SK-N-SH treated with all-trans-retinoic acid at 6 μM for 48 hours (cell line): ENCODE measurements around the gene SRRM5.

Experiments
- ATAC-seq: fragments of 200-7000 bp; cut with Tn5 transposase; 3 replicates; pipeline ENCODE4 v1.9.1; 2020; ENCODE audit warnings: mild to moderate bottlenecking, moderate library complexity
- CREB5 ChIP-seq: fragments of 250-450 bp; sonication (Bioruptor Pico); IDR thresholded peaks from 2 replicates; pipeline ENCODE4 v1.5.1; 2020; ENCODE audit warnings: low read depth, mild to moderate bottlenecking, moderate library complexity
- CSDC2 ChIP-seq: fragments of 250-450 bp; sonication (Bioruptor Pico); IDR thresholded peaks from 2 replicates; pipeline ENCODE4 v1.5.0; 2020; ENCODE audit warnings: mild to moderate bottlenecking, moderate library complexity
- CSRNP3 ChIP-seq: fragments of 250-450 bp; sonication (Bioruptor Pico); IDR thresholded peaks from 2 replicates; pipeline ENCODE4 v1.5.1; 2021; ENCODE audit warnings: mild to moderate bottlenecking, moderate library complexity
- ESRRG ChIP-seq: fragments of 250-450 bp; sonication (Bioruptor Pico); IDR thresholded peaks from 2 replicates; pipeline ENCODE4 v1.6.1; 2021; ENCODE audit warnings: mild to moderate bottlenecking
- GLIS3 ChIP-seq: fragments of 250-450 bp; sonication (Bioruptor Pico); IDR thresholded peaks from 2 replicates; pipeline ENCODE4 v1.5.0; 2020; ENCODE audit warnings: mild to moderate bottlenecking, moderate library complexity
- ISL1 ChIP-seq: fragments of 250-450 bp; sonication (Bioruptor Pico); IDR thresholded peaks from 2 replicates; pipeline ENCODE4 v2.1.2; 2022; ENCODE audit warnings: mild to moderate bottlenecking, moderate library complexity
- OSR1 ChIP-seq: fragments of 250-450 bp; sonication (Bioruptor Pico); IDR thresholded peaks from 2 replicates; pipeline ENCODE4 v1.8.0; 2022; ENCODE audit warnings: moderate library complexity, mild to moderate bottlenecking, inconsistent platforms
- PATZ1 ChIP-seq: fragments of 250-450 bp; sonication (Bioruptor Pico); IDR thresholded peaks from 2 replicates; pipeline ENCODE4 v1.8.0; 2020; ENCODE audit warnings: mild to moderate bottlenecking, moderate library complexity, borderline replicate concordance
- POU6F1 ChIP-seq: fragments of 250-450 bp; sonication (Bioruptor Pico); IDR thresholded peaks from 2 replicates; pipeline ENCODE4 v1.8.0; 2021; ENCODE audit warnings: low read depth, mild to moderate bottlenecking, moderate library complexity, borderline replicate concordance
- RARB ChIP-seq: fragments of 250-450 bp; sonication (Bioruptor Pico); IDR thresholded peaks from 2 replicates; pipeline ENCODE4 v1.8.0; 2021; ENCODE audit warnings: mild to moderate bottlenecking, moderate library complexity
- TCF4 ChIP-seq: fragments of 250-450 bp; sonication (Bioruptor Pico); IDR thresholded peaks from 2 replicates; pipeline ENCODE4 v1.8.0; 2021; ENCODE audit warnings: mild to moderate bottlenecking, moderate library complexity, borderline replicate concordance
- TOX ChIP-seq: fragments of 250-450 bp; sonication (Bioruptor Pico); IDR thresholded peaks from 2 replicates; pipeline ENCODE4 v1.8.0; 2021; ENCODE audit warnings: mild to moderate bottlenecking, moderate library complexity, borderline replicate concordance
- TSHZ2 ChIP-seq: fragments of 250-450 bp; sonication (Bioruptor Pico); IDR thresholded peaks from 2 replicates; pipeline ENCODE4 v1.5.0; 2020; ENCODE audit warnings: mild to moderate bottlenecking, moderate library complexity
- ZC3H10 ChIP-seq: fragments of 250-450 bp; sonication (Bioruptor Pico); IDR thresholded peaks from 2 replicates; pipeline ENCODE4 v1.5.1; 2021; ENCODE audit warnings: mild to moderate bottlenecking, moderate library complexity
- ZFP3 ChIP-seq: fragments of 250-450 bp; sonication (Bioruptor Pico); IDR thresholded peaks from 2 replicates; pipeline ENCODE4 v1.5.0; 2020; ENCODE audit warnings: mild to moderate bottlenecking, moderate library complexity
- ZFP30 ChIP-seq: fragments of 450-650 bp; formaldehyde crosslinking; IDR thresholded peaks from 2 replicates; pipeline ENCODE4 v1.5.0; 2022; ENCODE audit warnings: mild to moderate bottlenecking, moderate library complexity
- ZNF565 ChIP-seq: fragments of 450-650 bp; formaldehyde crosslinking; conservative IDR thresholded peaks from 2 replicates; pipeline ENCODE4 v1.5.0; 2020; ENCODE audit warnings: low read depth, mild to moderate bottlenecking, moderate library complexity
- ZNF70 ChIP-seq: fragments of 450-650 bp; formaldehyde crosslinking; IDR thresholded peaks from 2 replicates; pipeline ENCODE4 v1.5.0; 2020; ENCODE audit warnings: mild to moderate bottlenecking, moderate library complexity

The SRRM5 gene

GRCh38 chr19:43636121-43636683 is 24.3 kb downstream of the SRRM5 start:
- TF ChIP-seq CSDC2 (CRISPR knock-in tag): no peak
- no peak for TF ChIP-seq POU6F1 (CRISPR knock-in tag)
- TF ChIP-seq GLIS3 (CRISPR knock-in tag): no peak
- no peak for TF ChIP-seq TCF4 (CRISPR knock-in tag)
- TF ChIP-seq CSRNP3 (CRISPR knock-in tag): no peak
- no peak for TF ChIP-seq ESRRG (CRISPR knock-in tag)
- no peak for TF ChIP-seq ZFP30 (CRISPR knock-in tag)
- TF ChIP-seq RARB (CRISPR knock-in tag): no peak
- TF ChIP-seq ZFP3 (CRISPR knock-in tag): no peak
- TF ChIP-seq TSHZ2 (CRISPR knock-in tag): no peak
- no peak for TF ChIP-seq ZC3H10 (CRISPR knock-in tag)
- no peak for TF ChIP-seq TOX (CRISPR knock-in tag)
- TF ChIP-seq ZNF70 (CRISPR knock-in tag): no peak
- no peak for ATAC-seq

- no peak for TF ChIP-seq ISL1 (CRISPR knock-in tag)
- TF ChIP-seq CREB5: no peak
- TF ChIP-seq RARB (CRISPR knock-in tag): no peak
- no peak for TF ChIP-seq ZNF70 (CRISPR knock-in tag)
- no peak for TF ChIP-seq ZFP3 (CRISPR knock-in tag)
- TF ChIP-seq PATZ1 (CRISPR knock-in tag): no peak
- TF ChIP-seq ZFP30 (CRISPR knock-in tag): no peak
- no peak for TF ChIP-seq POU6F1 (CRISPR knock-in tag)
- no peak for TF ChIP-seq ZC3H10 (CRISPR knock-in tag)
- ATAC-seq: no peak; the same call in 2 of the 3 replicates
Observed at GRCh38 chr19:43638214-43638994, 26.5 kb downstream of the SRRM5 start.

GRCh38 chr19:43638995-43639518 is 27.2 kb downstream of the SRRM5 start:
- TF ChIP-seq TCF4 (CRISPR knock-in tag): no peak
- TF ChIP-seq RARB (CRISPR knock-in tag): no peak
- TF ChIP-seq CREB5: no peak
- TF ChIP-seq ZNF565 (CRISPR knock-in tag): no peak
- TF ChIP-seq GLIS3 (CRISPR knock-in tag): no peak
- no peak for TF ChIP-seq OSR1 (CRISPR knock-in tag)
- ATAC-seq: no peak
